Measurements from ENCODE around the gene U2AF2.

U2AF2 gene

DNA sequence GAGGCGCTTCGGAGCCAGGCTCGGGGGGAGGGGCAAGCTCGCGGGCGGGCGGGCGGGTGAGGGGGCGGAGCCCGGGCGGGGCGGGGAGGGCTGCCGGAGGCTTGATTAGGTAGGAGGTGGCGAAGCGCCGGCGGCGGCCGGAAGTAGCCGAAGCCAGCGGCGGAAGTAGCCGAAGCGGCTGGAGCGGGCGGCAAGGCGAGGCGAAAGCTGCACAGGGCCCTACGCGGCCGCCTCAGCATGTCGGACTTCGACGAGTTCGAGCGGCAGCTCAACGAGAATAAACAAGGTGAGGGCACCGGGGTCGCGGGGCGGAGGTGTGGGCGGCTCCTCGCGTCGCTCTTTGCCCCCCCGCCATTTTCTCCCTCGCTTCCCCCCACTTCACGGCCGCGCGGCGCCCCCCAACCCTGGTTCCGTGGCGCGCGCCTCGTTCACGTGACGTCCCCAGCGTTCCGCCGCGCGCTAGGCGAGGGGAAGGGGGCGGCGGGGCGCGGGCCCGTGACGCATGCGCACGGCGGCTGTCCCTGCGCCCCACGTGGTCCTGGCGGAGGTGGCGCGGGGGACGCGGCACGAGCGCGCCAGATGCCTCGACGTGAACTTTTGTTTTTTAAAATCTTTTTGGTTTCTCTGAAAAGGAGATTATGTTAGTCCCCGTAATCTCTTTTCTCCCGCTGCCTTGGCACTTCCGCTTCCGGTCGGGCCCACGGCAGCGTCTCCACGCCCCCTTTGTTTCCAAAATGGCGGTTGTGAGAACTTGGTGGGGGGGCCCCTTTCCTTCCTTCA is at the start of gene U2AF2 (continued):
- TF ChIP-seq ZBTB7A (tag by site-specific recombination; IDR thresholded peaks at IDR 0.05; ENCODE audit: low read depth) (peak; percentile 72; the same call in 1 of the 2 replicates), PATZ1 (tag by site-specific recombination; IDR thresholded peaks at IDR 0.05) (peak; percentile 96), ZBTB20 (tag by site-specific recombination; IDR thresholded peaks at IDR 0.05) (peak; percentile 97), ZNF391 (tag by site-specific recombination; IDR thresholded peaks at IDR 0.05; ENCODE audit: borderline replicate concordance, low read depth) (peak; percentile 80; the same call in 1 of the 2 replicates), ZNF76 (tag by site-specific recombination; IDR thresholded peaks at IDR 0.05; ENCODE audit: borderline replicate concordance, low read depth) (peak; percentile 57; the same call in 1 of the 2 replicates), ZFHX2 (tag by site-specific recombination; conservative IDR thresholded peaks at IDR 0.05) (peak; percentile 70)

- peaks cover 8% of the 10 kb centered on the region; the same call in 1 of the 2 replicates for H3K4me1 ChIP-seq (ENCODE audit: control insufficient read depth, insufficient read depth, low read length)
- ChIA-PET CTCF (interaction anchor here (0.5 to 3.1 kb wide), 22 partner anchors 14 to 266 kb away, joined by 3 to 50 read pairs (median 6); partner anchors contain the start of genes ISOC2, KMT5C and ZNF784), POLR2A (interaction anchor here (0.5 to 4.5 kb wide), 18 partner anchors 16 to 488 kb away, joined by 3 to 75 read pairs (median 4); partner anchors contain the start of genes PPP1R12C, U2AF2, UBE2S and ZNF579)
- H3K36me3 ChIP-seq (ENCODE audit: control insufficient read depth in 2 of 2, insufficient read depth in 1 of 2, low read length in 2 of 2), result peaks cover 15 to 27% of the 10 kb centered on the region in 2 experiments; a peak in 2 of 3 replicates
- peak overlapping the region; percentile 88; the same call in 1 of the 2 replicates for H3K27ac ChIP-seq (ENCODE audit: extremely low read depth, low read depth, low read length)
- no peaks in the 10 kb centered on the region for H3K9me3 ChIP-seq (ENCODE audit: control insufficient read depth, insufficient read depth, low read depth, low read length)
- H3K4me3 ChIP-seq (ENCODE audit: low read depth, low read length), result peak overlapping the region; percentile 97
- TF ChIP-seq ZEB2 (tag by site-specific recombination; IDR thresholded peaks at IDR 0.05) (peak; percentile 44), ZBTB8A (tag by site-specific recombination; IDR thresholded peaks at IDR 0.05) (peak; percentile 62), ZNF660 (tag by site-specific recombination; IDR thresholded peaks at IDR 0.05) (no peak), KLF1 (tag by site-specific recombination; IDR thresholded peaks at IDR 0.05) (peak; percentile 25), ZNF560 (tag by site-specific recombination; IDR thresholded peaks at IDR 0.05; ENCODE audit: borderline replicate concordance) (no peak), SP2 (tag by site-specific recombination; IDR thresholded peaks at IDR 0.05) (peak; percentile 87), KLF8 (tag by site-specific recombination; IDR thresholded peaks at IDR 0.05) (peak; percentile 67; the same call in 1 of the 2 replicates), SP7 (tag by site-specific recombination; IDR thresholded peaks at IDR 0.05) (no peak), ZNF677 (tag by site-specific recombination; IDR thresholded peaks at IDR 0.05) (no peak), FEZF1 (tag by site-specific recombination; IDR thresholded peaks at IDR 0.05) (no peak), ZBTB20 (tag by site-specific recombination; IDR thresholded peaks at IDR 0.05) (peak; percentile 72; the same call in 1 of the 2 replicates), ZNF274 (IDR thresholded peaks at IDR 0.05; ENCODE audit: low read length) (no peak), ZNF274 (tag by site-specific recombination; IDR thresholded peaks at IDR 0.05; ENCODE audit: borderline replicate concordance) (no peak), ZNF600 (tag by site-specific recombination; IDR thresholded peaks at IDR 0.05) (no peak), ZNF398 (tag by site-specific recombination; IDR thresholded peaks at IDR 0.05) (peak; percentile 88), GLIS1 (tag by site-specific recombination; IDR thresholded peaks at IDR 0.05) (peak; percentile 58; the same call in 1 of the 2 replicates), ZBTB11 (tag by site-specific recombination; conservative IDR thresholded peaks at IDR 0.05; ENCODE audit: low read depth) (peak; percentile 88), ZIC2 (tag by site-specific recombination; IDR thresholded peaks at IDR 0.05) (peak; percentile 63), ZXDB (tag by site-specific recombination; IDR thresholded peaks at IDR 0.05) (peak; percentile 29), KLF9 (tag by site-specific recombination; IDR thresholded peaks at IDR 0.05; ENCODE audit: low read depth) (peak; percentile 96)
- TF ChIP-seq, protein P1, sequence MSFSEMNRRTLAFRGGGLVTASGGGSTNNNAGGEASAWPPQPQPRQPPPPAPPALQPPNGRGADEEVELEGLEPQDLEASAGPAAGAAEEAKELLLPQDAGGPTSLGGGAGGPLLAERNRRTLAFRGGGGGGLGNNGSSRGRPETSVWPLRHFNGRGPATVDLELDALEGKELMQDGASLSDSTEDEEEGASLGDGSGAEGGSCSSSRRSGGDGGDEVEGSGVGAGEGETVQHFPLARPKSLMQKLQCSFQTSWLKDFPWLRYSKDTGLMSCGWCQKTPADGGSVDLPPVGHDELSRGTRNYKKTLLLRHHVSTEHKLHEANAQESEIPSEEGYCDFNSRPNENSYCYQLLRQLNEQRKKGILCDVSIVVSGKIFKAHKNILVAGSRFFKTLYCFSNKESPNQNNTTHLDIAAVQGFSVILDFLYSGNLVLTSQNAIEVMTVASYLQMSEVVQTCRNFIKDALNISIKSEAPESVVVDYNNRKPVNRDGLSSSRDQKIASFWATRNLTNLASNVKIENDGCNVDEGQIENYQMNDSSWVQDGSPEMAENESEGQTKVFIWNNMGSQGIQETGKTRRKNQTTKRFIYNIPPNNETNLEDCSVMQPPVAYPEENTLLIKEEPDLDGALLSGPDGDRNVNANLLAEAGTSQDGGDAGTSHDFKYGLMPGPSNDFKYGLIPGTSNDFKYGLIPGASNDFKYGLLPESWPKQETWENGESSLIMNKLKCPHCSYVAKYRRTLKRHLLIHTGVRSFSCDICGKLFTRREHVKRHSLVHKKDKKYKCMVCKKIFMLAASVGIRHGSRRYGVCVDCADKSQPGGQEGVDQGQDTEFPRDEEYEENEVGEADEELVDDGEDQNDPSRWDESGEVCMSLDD (tag by site-specific recombination; IDR thresholded peaks at IDR 0.05), result 0 out of 2 replicates have a peak, but pooled peaks have one; percentile 6
Measured at GRCh38 chr19:55605207-55605636, 49.6 kb upstream of the U2AF2 start.

Measured in HEK293 (cell line).